GM23338 (cell line): ENCODE data around the gene GRIN2A. TPM values are rescaled to one million over a fixed set of nuclear protein-coding genes. Genes with fewer than 3 reads are reported as not detected.

Experiments used
- ATAC-seq: fragments of 200-7000 bp; cut with Tn5 transposase; 3 replicates; pipeline ENCODE4 v1.9.1; 2020
- DNase-seq: peaks from one replicate; pipeline ENCODE4 v3.0.0-alpha.2; 2015; ENCODE audit warnings: low spot score
- H2AFZ ChIP-seq: fragments of 200-600 bp; sonication (generic); 2 replicates; pipeline ENCODE4 v1.8.0; 2016; ENCODE audit warnings: antibody characterized with exemption, mild to moderate bottlenecking, moderate library complexity
- H3F3A ChIP-seq: fragments of 200-600 bp; sonication (generic); replicated peaks from 2 replicates; pipeline ENCODE4 v1.8.0; 2017; ENCODE audit warnings: antibody characterized with exemption, mixed run types, low read depth
- H3K27ac ChIP-seq: fragments of 200-600 bp; sonication (generic); 2 replicates; pipeline ENCODE4 v1.6.1; 2016; ENCODE audit warnings: low read depth
- H3K27me3 ChIP-seq: fragments of 200-600 bp; sonication (generic); 2 replicates; pipeline ENCODE4 v1.8.0; 2016; ENCODE audit warnings: mild to moderate bottlenecking, mixed run types, moderate library complexity; ENCODE audit not compliant: insufficient read depth
- H3K36me3 ChIP-seq: fragments of 200-600 bp; sonication (generic); 2 replicates; pipeline ENCODE4 v1.8.0; 2016; ENCODE audit warnings: mild to moderate bottlenecking; ENCODE audit not compliant: insufficient read depth
- H3K4me1 ChIP-seq: fragments of 200-600 bp; sonication (generic); 2 replicates; pipeline ENCODE4 v1.8.0; 2016; ENCODE audit warnings: mild to moderate bottlenecking, moderate library complexity; ENCODE audit not compliant: insufficient read depth
- H3K4me2 ChIP-seq: fragments of 200-600 bp; sonication (generic); 2 replicates; pipeline ENCODE4 v1.7.1; 2017; ENCODE audit warnings: mixed run types
- H3K4me3 ChIP-seq: fragments of 200-600 bp; sonication (generic); 2 replicates; pipeline ENCODE4 v1.6.1; 2016; ENCODE audit warnings: mixed run types
- H3K79me2 ChIP-seq: fragments of 200-600 bp; sonication (generic); replicated peaks from 2 replicates; pipeline ENCODE4 v1.8.0; 2017; ENCODE audit warnings: mild to moderate bottlenecking; ENCODE audit not compliant: insufficient read depth
- H3K9me2 ChIP-seq: fragments of 200-600 bp; sonication (generic); 2 replicates; pipeline ENCODE4 v1.8.0; 2017; ENCODE audit not compliant: insufficient read depth
- H4K20me1 ChIP-seq: fragments of 200-600 bp; sonication (generic); replicated peaks from 2 replicates; pipeline ENCODE4 v1.8.0; 2017; ENCODE audit warnings: mild to moderate bottlenecking; ENCODE audit not compliant: insufficient read depth
- H3K27ac Mint-ChIP-seq: 2 replicates; pipeline ENCODE4 v1.8.0; 2020; ENCODE audit warnings: inconsistent platforms, mild to moderate bottlenecking, moderate library complexity, mixed read lengths
- H3K27me3 Mint-ChIP-seq: 3 replicates; pipeline ENCODE4 v1.8.0; 2022; ENCODE audit warnings: low read depth, mild to moderate bottlenecking, moderate library complexity, mixed read lengths, inconsistent platforms; ENCODE audit not compliant: insufficient read depth, poor library complexity
- H3K36me3 Mint-ChIP-seq: 3 replicates; pipeline ENCODE4 v1.8.0; 2021; ENCODE audit warnings: low read depth, mild to moderate bottlenecking, inconsistent platforms, moderate library complexity, mixed read lengths
- H3K4me1 Mint-ChIP-seq: 3 replicates; pipeline ENCODE4 v1.8.0; 2020; ENCODE audit warnings: mild to moderate bottlenecking, inconsistent platforms, mixed read lengths
- H3K4me3 Mint-ChIP-seq: 3 replicates; pipeline ENCODE4 v1.8.0; 2021; ENCODE audit warnings: moderate library complexity, mild to moderate bottlenecking, inconsistent platforms, mixed read lengths
- H3K9me3 Mint-ChIP-seq: 3 replicates; pipeline ENCODE4 v1.8.0; 2020; ENCODE audit warnings: moderate library complexity, mild to moderate bottlenecking, inconsistent platforms, mixed read lengths
- ETS1 ChIP-seq: IDR thresholded peaks from 2 replicates; pipeline ENCODE4 v1.6.1; 2016; ENCODE audit warnings: antibody characterized with exemption
- JUNB ChIP-seq: IDR thresholded peaks from one replicate; pipeline ENCODE4 v1.6.1; 2016; ENCODE audit warnings: antibody characterized with exemption; ENCODE audit not compliant: unreplicated experiment
- ZNF331 ChIP-seq: fragments of 250-450 bp; sonication (Bioruptor Pico); IDR thresholded peaks from 2 replicates; pipeline ENCODE4 v1.5.0; 2020; ENCODE audit warnings: low read depth, mild to moderate bottlenecking, moderate library complexity
- ZNF462 ChIP-seq: fragments of 250-450 bp; sonication (Bioruptor Pico); IDR thresholded peaks from 2 replicates; pipeline ENCODE4 v1.5.0; 2020; ENCODE audit warnings: mild to moderate bottlenecking, moderate library complexity
- polyA plus RNA-seq: library from polyadenylated mRNA; unstranded; fragments of >200 nt; fragmentation: Nextera tagmentation; extraction: Ambion mirVana; gene quantifications from 2 replicates; pipeline ENCODE4 v1.2.1, GENCODE V29; 2016
- total RNA-seq: library from RNA; depleted of rRNA; stranded (reverse); fragments of >200 nt; shearing (Covaris generic); gene quantifications from 2 replicates; pipeline ENCODE4 v1.2.3, GENCODE V29; 2014

GRIN2A gene
- total and polyA plus RNA-seq, 2 experiments from 2014 or later, result 0.89 to 5.1 TPM

- H3K4me3 ChIP-seq, result no peak overlapping the region
- H4K20me1 ChIP-seq, result no peaks in the 10 kb centered on the region
- Mint-ChIP-seq H3K4me1 (peaks cover 33% of the 10 kb centered on the region), H3K4me3 (no peak overlapping the region), H3K36me3 (no peaks in the 10 kb centered on the region), H3K27me3 (peaks cover 6% of the 10 kb centered on the region), H3K27ac (no peak overlapping the region), H3K9me3 (no peaks in the 10 kb centered on the region)
- H3K4me2 ChIP-seq, result no peak overlapping the region
- no peaks in the 10 kb centered on the region for H3K36me3 ChIP-seq
- H3F3A ChIP-seq, result no peaks in the 10 kb centered on the region
- TF ChIP-seq ZNF462 (no peak), ETS1 (no peak), ZNF331 (CRISPR knock-in tag) (no peak)
- ATAC-seq (no peak), DNase-seq (no peak)
- no peaks in the 10 kb centered on the region for H3K27me3 ChIP-seq
- no peaks in the 10 kb centered on the region for H3K79me2 ChIP-seq
- no peak overlapping the region for H2AFZ ChIP-seq
- H3K27ac ChIP-seq, result no peak overlapping the region
- H3K4me1 ChIP-seq, result peaks cover 21% of the 10 kb centered on the region
- H3K9me2 ChIP-seq, result peaks cover 9% of the 10 kb centered on the region
Measured at GRCh38 chr16:9955677-9956076, 226.6 kb downstream of the GRIN2A start.

- Histone ChIP-seq H3K4me1 (peaks cover 21% of the 10 kb centered on the region), H3K36me3 (no peaks in the 10 kb centered on the region), H4K20me1 (no peaks in the 10 kb centered on the region), H3K4me2 (no peak overlapping the region), H3K79me2 (no peaks in the 10 kb centered on the region), H2AFZ (no peak overlapping the region), H3K9me2 (peaks cover 14% of the 10 kb centered on the region), H3K27me3 (no peaks in the 10 kb centered on the region), H3F3A (no peaks in the 10 kb centered on the region), H3K4me3 (no peak overlapping the region), H3K27ac (no peak overlapping the region)
- peaks cover 33% of the 10 kb centered on the region for H3K4me1 Mint-ChIP-seq
- H3K27ac Mint-ChIP-seq, result no peak overlapping the region
- DNase-seq, result no peak
- peaks cover 9% of the 10 kb centered on the region for H3K27me3 Mint-ChIP-seq
- no peaks in the 10 kb centered on the region for H3K9me3 Mint-ChIP-seq
- ATAC-seq, result no peak
- no peaks in the 10 kb centered on the region for H3K36me3 Mint-ChIP-seq
- no peak overlapping the region for H3K4me3 Mint-ChIP-seq
- no peak for TF ChIP-seq ZNF462
- TF ChIP-seq JUNB, result no peak
Measured at GRCh38 chr16:9953908-9954570, 228.2 kb downstream of the GRIN2A start.
